Spleen (tissue), 7 donors: Measurements from ENCODE around the gene CDH16.

Experiments used
- CTCF ChIP-seq, 11 experiments: fragments of 200-600 bp in 7 of 11; fragments of 450-650 bp in 4 of 11; sonication (generic) in 4 of 11; IDR thresholded peaks in 8 of 11; conservative IDR thresholded peaks in 3 of 11; 1 replicate in 7 of 11; 2 replicates in 4 of 11; pipeline versions ENCODE4 v1.4.0 to v1.8.0; 2016 to 2021; ENCODE audit warnings: antibody characterized with exemption in 11 of 11, inconsistent platforms in 4 of 11, mild to moderate bottlenecking in 1 of 11
- POLR2A ChIP-seq, 3 donors: fragments of 450-650 bp; IDR thresholded peaks; one replicate each; pipeline ENCODE4 v1.5.1; 2017; ENCODE audit warnings: antibody characterized with exemption in 3 of 3, mild to moderate bottlenecking in 1 of 3
- POLR2AphosphoS5 ChIP-seq, 3 donors: sonication (generic); formaldehyde crosslinking; IDR thresholded peaks; one replicate each; pipeline ENCODE4 v1.5.1; 2017; ENCODE audit warnings: antibody characterized with exemption in 3 of 3
- donor health status: DM: no; HTN: no; CAD: no; lungs with moderate emphysema.
- donor health status: DM: no; HTN: no; CAD: no.
- donor health status: DM: no; HTN: no; CAD: no.

DNA sequence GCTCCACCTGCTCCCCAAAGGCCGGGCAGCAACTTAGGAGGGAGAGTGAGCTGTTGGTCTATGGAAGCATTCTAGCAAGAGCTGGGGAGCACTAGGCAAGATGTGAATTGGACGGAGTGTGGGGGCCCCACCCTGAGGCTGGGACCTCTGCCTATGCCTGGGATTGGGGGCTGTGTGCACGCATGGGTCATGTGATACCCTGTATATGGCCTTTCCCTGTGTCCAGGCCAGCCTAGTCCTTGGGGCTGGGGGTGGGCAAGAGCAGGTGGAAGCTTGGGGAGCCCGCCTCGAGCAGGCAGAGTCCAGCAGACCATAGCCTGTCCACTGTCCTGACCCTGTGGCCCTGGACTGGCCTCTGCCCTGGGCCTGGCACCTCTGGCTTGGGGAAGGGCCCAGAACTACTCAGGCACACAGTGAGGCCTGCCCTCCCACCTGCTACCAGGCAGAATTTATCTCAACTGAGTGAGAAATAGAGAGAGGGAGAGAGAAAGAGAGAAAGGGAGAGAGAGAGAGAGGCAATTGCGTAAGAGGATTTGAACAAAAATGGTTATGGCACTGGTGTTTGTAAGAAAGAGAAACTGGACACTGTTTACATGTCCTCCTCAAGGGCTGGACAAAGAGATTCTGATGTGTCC lies 19.3 kb downstream of the CDH16 start:
- no peak for TF ChIP-seq CTCF (IDR thresholded peaks at IDR 0.05 in 8 of 11, conservative IDR thresholded peaks at IDR 0.05 in 3 of 11)
- TF ChIP-seq POLR2AphosphoS5 (IDR thresholded peaks at IDR 0.05), result no peak
- TF ChIP-seq POLR2A (IDR thresholded peaks at IDR 0.05), result no peak
